ENCODE measurements around the gene TCEAL4. TPM values are rescaled to one million over a fixed set of nuclear protein-coding genes. Genes with fewer than 3 reads are reported as not detected.

The TCEAL4 gene
- total RNA-seq, 1 donor from 2014 or later = 54.2 TPM

Other genes starting within 250 kb of the TCEAL4 start
- 27.7 TPM for gene TCEAL9, start 229.0 kb upstream of the TCEAL4 start, total RNA-seq
- gene BEX3, start 209.0 kb upstream of the TCEAL4 start, total RNA-seq = 179 TPM
- gene RAB40A, start 66.0 kb upstream of the TCEAL4 start, total RNA-seq = 0.82 TPM
- 9.8 TPM for gene TCEAL3, start 22.4 kb downstream of the TCEAL4 start, total RNA-seq
- gene TCEAL1, start 43.5 kb downstream of the TCEAL4 start, total RNA-seq = 57.5 TPM
- 425 TPM for gene MORF4L2, start 101.2 kb downstream of the TCEAL4 start, total RNA-seq
- gene TMEM31, start 125.4 kb downstream of the TCEAL4 start, total RNA-seq = not detected
- gene PLP1, start 191.3 kb downstream of the TCEAL4 start, total RNA-seq = 11.8 TPM
- 48.9 TPM for gene RAB9B, start 246.7 kb downstream of the TCEAL4 start, total RNA-seq

All from frontal cortex (tissue), 1 donor.